Stimulated activated naive CD8-positive, alpha-beta T cell treated with anti-CD3 and anti-CD28 coated beads, Interleukin-15, amount 100 ng/mL, for 72 hours (primary cell): ENCODE data around the gene CCM2L.

Experiments
- ATAC-seq: fragments of 150-1000 bp; cut with Tn5 transposase; 2 replicates; pipeline ENCODE4 v1.10.0; 2021; ENCODE audit warnings: mild to moderate bottlenecking, moderate library complexity
- DNase-seq, 2 donors: peaks; one replicate each; pipeline ENCODE4 v3.0.0; 2021 to 2022
- H3K27ac Mint-ChIP-seq, 2 donors: one replicate each; pipeline ENCODE4 v1.8.0; 2022; ENCODE audit warnings: mild to moderate bottlenecking in 2 of 2, mixed read lengths in 2 of 2, moderate library complexity in 2 of 2
- H3K27me3 Mint-ChIP-seq: one replicate; pipeline ENCODE4 v1.8.0; 2022; ENCODE audit warnings: mixed read lengths
- H3K4me1 Mint-ChIP-seq: one replicate; pipeline ENCODE4 v1.8.0; 2022; ENCODE audit warnings: mild to moderate bottlenecking, mixed read lengths
- H3K4me3 Mint-ChIP-seq, 2 donors: one replicate each; pipeline ENCODE4 v1.8.0; 2022; ENCODE audit warnings: mild to moderate bottlenecking in 2 of 2, mixed read lengths in 2 of 2, moderate library complexity in 1 of 2
- H3K9me3 Mint-ChIP-seq, 2 donors: one replicate each; pipeline ENCODE4 v1.8.0; 2022; ENCODE audit warnings: mixed read lengths in 2 of 2

Gene CCM2L

GRCh38 chr20:32056708-32057483, 46.7 kb downstream of the CCM2L start:
- Mint-ChIP-seq H3K9me3 (no peaks in the 10 kb centered on the region), H3K27me3 (peaks cover 83% of the 10 kb centered on the region), H3K4me3 (no peak overlapping the region), H3K27ac (no peak overlapping the region), H3K4me1 (peaks cover 13% of the 10 kb centered on the region)
- DNase-seq, result no peak
- no peak for ATAC-seq

GRCh38 chr20:32057656-32058184, 47.5 kb downstream of the CCM2L start:
- no peak overlapping the region for H3K4me3 Mint-ChIP-seq
- ATAC-seq, result no peak
- H3K27me3 Mint-ChIP-seq, result peaks cover 83% of the 10 kb centered on the region
- H3K27ac Mint-ChIP-seq, result no peak overlapping the region
- peaks cover 5% of the 10 kb centered on the region for H3K4me1 Mint-ChIP-seq
- H3K9me3 Mint-ChIP-seq, result no peaks in the 10 kb centered on the region
- no peak for DNase-seq

GRCh38 chr20:32059189-32059588, 49.0 kb downstream of the CCM2L start:
- no peaks in the 10 kb centered on the region for H3K4me1 Mint-ChIP-seq
- peaks cover 69% of the 10 kb centered on the region for H3K27me3 Mint-ChIP-seq
- ATAC-seq (no peak), DNase-seq (no peak)
- no peak overlapping the region for H3K27ac Mint-ChIP-seq
- H3K9me3 Mint-ChIP-seq, result no peaks in the 10 kb centered on the region
- no peak overlapping the region for H3K4me3 Mint-ChIP-seq

- Mint-ChIP-seq H3K4me3 (no peak overlapping the region), H3K27me3 (peaks cover 50% of the 10 kb centered on the region), H3K4me1 (no peaks in the 10 kb centered on the region), H3K27ac (no peak overlapping the region), H3K9me3 (no peaks in the 10 kb centered on the region)
- DNase-seq, result no peak
- ATAC-seq, result peak; percentile 60
Observed at GRCh38 chr20:32062776-32063170, 52.5 kb downstream of the CCM2L start.

- DNase-seq, result no peak
- Mint-ChIP-seq H3K4me1 (no peaks in the 10 kb centered on the region), H3K4me3 (no peak overlapping the region), H3K9me3 (no peaks in the 10 kb centered on the region), H3K27ac (no peak overlapping the region), H3K27me3 (peaks cover 41% of the 10 kb centered on the region)
- ATAC-seq, result no peak
Observed at GRCh38 chr20:32063695-32064094, 53.5 kb downstream of the CCM2L start.

- peaks cover 31% of the 10 kb centered on the region for H3K27me3 Mint-ChIP-seq
- H3K4me3 Mint-ChIP-seq, result no peak overlapping the region
- DNase-seq (no peak), ATAC-seq (no peak)
- H3K27ac Mint-ChIP-seq, result no peak overlapping the region
- H3K9me3 Mint-ChIP-seq, result no peaks in the 10 kb centered on the region
- no peaks in the 10 kb centered on the region for H3K4me1 Mint-ChIP-seq
Observed at GRCh38 chr20:32064667-32065066, 54.4 kb downstream of the CCM2L start.

- no peak for DNase-seq
- H3K27me3 Mint-ChIP-seq, result peaks cover 5% of the 10 kb centered on the region
- no peak for ATAC-seq
- H3K27ac Mint-ChIP-seq, result no peak overlapping the region
- H3K9me3 Mint-ChIP-seq, result no peaks in the 10 kb centered on the region
- no peaks in the 10 kb centered on the region for H3K4me1 Mint-ChIP-seq
- no peak overlapping the region for H3K4me3 Mint-ChIP-seq
Observed at GRCh38 chr20:32067234-32067821, 57.1 kb downstream of the CCM2L start.

GRCh38 chr20:32068174-32068573, 57.9 kb downstream of the CCM2L start:
- Mint-ChIP-seq H3K4me3 (no peak overlapping the region), H3K27ac (no peak overlapping the region), H3K9me3 (no peaks in the 10 kb centered on the region), H3K27me3 (no peaks in the 10 kb centered on the region), H3K4me1 (no peaks in the 10 kb centered on the region)
- no peak for DNase-seq
- ATAC-seq, result no peak

- Mint-ChIP-seq H3K27me3 (no peaks in the 10 kb centered on the region), H3K27ac (no peak overlapping the region), H3K4me3 (no peak overlapping the region), H3K9me3 (no peaks in the 10 kb centered on the region), H3K4me1 (no peaks in the 10 kb centered on the region)
- DNase-seq (no peak), ATAC-seq (no peak)
Observed at GRCh38 chr20:32069711-32070110, 59.5 kb downstream of the CCM2L start.

GRCh38 chr20:32070282-32070681, 60.0 kb downstream of the CCM2L start:
- Mint-ChIP-seq H3K4me1 (no peaks in the 10 kb centered on the region), H3K9me3 (no peaks in the 10 kb centered on the region), H3K4me3 (no peak overlapping the region), H3K27me3 (peaks cover 3% of the 10 kb centered on the region), H3K27ac (no peak overlapping the region)
- DNase-seq, result no peak
- no peak for ATAC-seq

- ATAC-seq (no peak), DNase-seq (no peak)
- Mint-ChIP-seq H3K4me1 (no peaks in the 10 kb centered on the region), H3K27me3 (peaks cover 8% of the 10 kb centered on the region), H3K9me3 (no peaks in the 10 kb centered on the region), H3K27ac (peak overlapping the region in 1 of 2 donors; percentile 43), H3K4me3 (no peak overlapping the region)
Observed at GRCh38 chr20:32070690-32071213, 60.5 kb downstream of the CCM2L start.

- ATAC-seq, result no peak
- no peaks in the 10 kb centered on the region for H3K9me3 Mint-ChIP-seq
Observed at GRCh38 chr20:32071395-32072167, 61.3 kb downstream of the CCM2L start.

GRCh38 chr20:32072168-32072750, 62.0 kb downstream of the CCM2L start:
- no peak for DNase-seq
- Mint-ChIP-seq H3K4me3 (no peak overlapping the region), H3K4me1 (no peaks in the 10 kb centered on the region), H3K9me3 (no peaks in the 10 kb centered on the region), H3K27me3 (peaks cover 8% of the 10 kb centered on the region), H3K27ac (peak overlapping the region in 1 of 2 donors; percentile 66)
- ATAC-seq, result no peak

More at GRCh38 chr20:32071395-32072167, 61.3 kb downstream of the CCM2L start:
- no peak for DNase-seq
- peaks cover 8% of the 10 kb centered on the region for H3K27me3 Mint-ChIP-seq
- H3K4me3 Mint-ChIP-seq, result no peak overlapping the region
- H3K27ac Mint-ChIP-seq, result peak overlapping the region in 1 of 2 donors; percentile 43
- H3K4me1 Mint-ChIP-seq, result no peaks in the 10 kb centered on the region

- Mint-ChIP-seq H3K4me1 (no peaks in the 10 kb centered on the region), H3K27ac (no peak overlapping the region), H3K9me3 (no peaks in the 10 kb centered on the region), H3K4me3 (no peak overlapping the region), H3K27me3 (peaks cover 12% of the 10 kb centered on the region)
- DNase-seq (no peak), ATAC-seq (no peak)
Observed at GRCh38 chr20:32075534-32075933, 65.3 kb downstream of the CCM2L start.

GRCh38 chr20:32077190-32077589, 67.0 kb downstream of the CCM2L start:
- Mint-ChIP-seq H3K27ac (no peak overlapping the region), H3K9me3 (no peaks in the 10 kb centered on the region), H3K27me3 (peaks cover 16% of the 10 kb centered on the region), H3K4me3 (no peak overlapping the region), H3K4me1 (no peaks in the 10 kb centered on the region)
- DNase-seq (no peak), ATAC-seq (no peak)
